T1000 (cell line): ENCODE data around the gene SMPD4.
A peak's percentile ranks its signal among the peaks of the same experiment; 100 is the strongest.
"Not testable (repeated sequence)": the region's sequence is repeated elsewhere in the genome, so short reads cannot be mapped to it uniquely, and the experiment has no call there.

Experiments used
- DNase-seq: peaks from one replicate; lab custom pipeline; 2025; ENCODE audit warnings: mixed read lengths; lab: John Stamatoyannopoulos, UW

SMPD4 gene

DNA sequence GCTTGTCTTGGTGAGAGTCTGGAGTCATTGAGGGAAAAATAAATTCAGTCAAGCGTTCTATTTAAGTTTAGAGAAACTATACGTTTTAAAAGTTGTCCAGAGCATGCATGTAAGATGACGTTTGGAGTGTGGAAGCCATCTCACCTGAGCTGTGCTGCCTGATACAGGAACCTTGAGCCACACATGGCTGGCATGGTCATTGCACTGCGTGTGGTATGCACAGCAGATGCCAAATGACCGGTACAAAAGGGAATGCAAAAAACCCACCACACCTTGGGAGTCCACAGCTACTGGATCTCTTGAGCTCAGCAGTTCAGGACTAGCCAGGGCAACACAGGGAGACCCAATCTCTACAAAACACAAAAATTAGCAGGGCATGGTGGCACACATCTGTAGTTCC, 5.0 kb upstream of the SMPD4 start:
- DNase-seq: no peak

- no peak for DNase-seq
These were observed 4.5 kb upstream of the SMPD4 start for GRCh38 chr2:130185896-130186295.

GRCh38 chr2:130185436-130185835, 4.0 kb upstream of the SMPD4 start:
- no peak for DNase-seq

DNA sequence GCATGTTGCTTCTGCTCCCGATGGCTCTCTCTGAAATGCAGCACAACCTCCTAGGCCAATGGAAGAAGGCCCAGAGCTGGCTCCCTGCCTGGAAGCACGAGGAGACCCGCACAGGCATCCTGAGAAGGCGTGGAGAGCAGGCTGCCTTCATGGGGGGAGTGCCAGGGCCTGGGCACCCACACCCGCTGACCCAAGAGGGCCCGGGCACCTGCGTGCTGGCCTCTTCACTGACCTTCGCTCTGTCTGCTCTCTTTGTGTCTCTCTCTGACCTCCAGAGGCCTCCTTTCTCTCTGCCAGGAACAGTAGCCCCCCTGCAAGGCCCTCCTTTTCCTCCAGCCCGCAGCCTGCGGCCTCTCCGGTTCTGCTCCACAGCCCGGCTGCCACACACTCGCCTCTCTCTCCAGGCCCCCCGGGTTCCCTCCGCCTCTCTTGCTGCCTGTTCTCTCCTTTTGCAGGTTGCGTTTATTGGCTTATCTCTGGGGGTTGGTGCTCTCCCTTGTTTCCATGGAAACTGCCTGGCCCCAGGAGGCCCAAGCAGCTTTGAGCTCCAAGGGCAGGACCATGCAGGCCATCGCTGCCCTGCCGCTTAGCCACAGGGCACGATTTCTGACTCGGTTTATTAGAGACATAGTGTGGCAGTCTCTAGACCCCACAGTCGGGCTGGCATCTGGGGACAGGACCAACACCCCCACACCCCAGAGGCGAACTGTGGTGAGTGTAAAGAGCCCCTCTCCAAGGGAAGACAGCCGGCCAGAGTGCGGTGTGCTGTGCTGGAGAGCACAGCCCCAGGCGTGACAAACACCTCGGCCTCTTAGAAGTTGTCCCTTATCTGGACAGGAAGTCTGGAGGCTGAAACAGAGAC, 2.3 kb upstream of the SMPD4 start:
- no peak for DNase-seq

GRCh38 chr2:130182826-130183511, 1.6 kb upstream of the SMPD4 start:
- not testable (repeated sequence) for DNase-seq

DNA sequence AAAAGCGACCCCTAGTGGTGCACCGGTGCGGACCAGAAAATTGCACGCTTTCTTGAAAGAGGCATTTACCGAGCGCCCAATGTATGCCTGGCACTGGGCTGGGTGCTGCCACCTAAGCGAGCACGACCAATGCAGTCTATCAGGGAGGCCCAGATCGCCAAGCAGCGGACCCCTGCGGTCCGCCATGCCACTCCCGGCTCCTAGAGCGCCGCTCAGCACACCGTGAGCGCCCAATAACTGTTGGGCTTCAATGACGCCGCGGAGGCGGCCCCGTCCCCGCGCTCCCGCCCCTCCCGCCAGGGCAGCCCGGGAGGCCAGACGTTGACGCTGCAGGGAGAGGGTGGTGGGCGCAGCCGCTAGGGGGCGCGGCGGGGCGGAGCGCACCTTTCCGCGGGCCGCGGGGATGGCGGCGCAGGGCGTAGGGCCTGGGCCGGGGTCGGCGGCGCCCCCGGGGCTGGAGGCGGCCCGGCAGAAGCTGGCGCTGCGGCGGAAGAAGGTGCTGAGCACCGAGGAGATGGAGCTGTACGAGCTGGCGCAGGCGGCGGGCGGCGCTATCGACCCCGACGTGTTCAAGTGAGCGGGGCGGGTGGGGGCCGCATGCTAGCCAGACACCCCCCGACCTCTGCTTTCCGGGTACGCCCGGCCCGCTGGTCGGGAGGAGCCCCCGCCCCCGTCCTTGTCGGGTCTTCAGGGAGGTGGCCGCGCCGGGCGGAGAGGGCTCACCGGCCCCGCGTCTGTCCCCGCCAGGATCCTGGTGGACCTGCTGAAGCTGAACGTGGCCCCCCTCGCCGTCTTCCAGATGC, 679 bp upstream of the SMPD4 start, which contains the start of gene MZT2B:
Gene MZT2B (plus strand): TSS at position 383 of the 803 bp plus-strand sequence. CDS start 21 bp downstream, at position 404.
- peak; percentile 79 for DNase-seq

DNA sequence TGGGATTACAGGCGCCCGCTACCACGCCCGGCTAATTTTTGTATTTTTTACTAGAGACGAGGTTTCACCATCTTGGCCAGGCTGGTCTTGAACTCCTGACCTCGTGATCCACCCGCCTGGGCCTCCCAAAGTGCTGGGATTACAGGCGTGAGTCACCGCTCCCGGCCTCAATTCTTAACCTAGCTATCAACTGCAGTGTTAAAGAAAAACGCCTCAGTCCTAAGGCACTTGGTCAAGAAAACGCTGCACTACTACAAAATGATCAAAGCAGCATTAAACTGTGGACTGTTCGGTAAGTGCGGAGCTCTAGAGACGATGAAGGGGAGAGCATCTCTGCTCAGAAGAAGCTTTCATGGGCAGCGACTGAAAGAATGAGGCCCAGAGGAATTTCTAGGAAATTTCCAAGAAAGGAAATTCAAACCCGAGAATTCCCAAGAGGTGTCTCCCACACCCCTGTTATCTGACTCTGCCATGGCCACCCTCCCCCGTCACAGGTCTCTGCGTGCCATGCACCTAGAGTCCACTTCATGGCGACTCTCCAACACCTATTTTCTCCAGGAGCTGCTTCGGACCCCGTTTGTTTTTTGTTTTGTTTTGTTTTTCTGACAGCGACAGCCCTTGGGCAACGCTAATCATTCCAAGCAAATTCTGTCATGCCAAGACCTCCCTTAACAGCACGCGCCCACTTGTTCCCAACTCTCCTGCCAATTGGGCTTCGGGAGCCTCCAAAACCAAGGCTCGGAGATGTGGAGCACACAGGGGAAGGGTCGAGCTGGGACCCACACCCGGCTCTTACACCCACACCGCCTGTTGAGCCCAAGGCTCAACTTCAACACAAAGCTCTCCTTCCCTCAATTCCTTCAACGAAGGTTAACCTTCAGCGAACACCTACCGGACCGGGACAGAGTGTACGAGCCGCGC, 738 bp downstream of the SMPD4 start:
- DNase-seq: not testable (repeated sequence)

DNA sequence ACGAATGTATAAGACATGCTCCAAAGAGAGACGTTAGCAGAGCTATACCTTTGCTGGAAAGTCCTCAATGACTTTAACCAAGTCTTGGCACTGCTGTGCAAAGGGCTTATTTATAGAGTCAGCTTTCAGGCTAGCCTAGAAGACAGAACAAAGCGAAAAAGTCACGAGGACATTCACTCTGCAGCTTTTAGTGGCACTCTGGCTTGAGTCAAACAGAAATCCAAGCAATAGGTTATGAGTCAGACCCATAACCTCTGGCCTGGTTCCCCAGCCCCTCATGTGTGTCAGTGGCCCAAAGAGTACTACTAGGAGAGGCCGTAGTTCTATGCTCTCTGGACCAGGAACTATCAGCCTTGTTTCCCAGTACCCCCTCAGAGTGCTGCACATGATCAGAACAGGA, 6.5 kb downstream of the SMPD4 start:
- DNase-seq: not testable (repeated sequence)

DNA sequence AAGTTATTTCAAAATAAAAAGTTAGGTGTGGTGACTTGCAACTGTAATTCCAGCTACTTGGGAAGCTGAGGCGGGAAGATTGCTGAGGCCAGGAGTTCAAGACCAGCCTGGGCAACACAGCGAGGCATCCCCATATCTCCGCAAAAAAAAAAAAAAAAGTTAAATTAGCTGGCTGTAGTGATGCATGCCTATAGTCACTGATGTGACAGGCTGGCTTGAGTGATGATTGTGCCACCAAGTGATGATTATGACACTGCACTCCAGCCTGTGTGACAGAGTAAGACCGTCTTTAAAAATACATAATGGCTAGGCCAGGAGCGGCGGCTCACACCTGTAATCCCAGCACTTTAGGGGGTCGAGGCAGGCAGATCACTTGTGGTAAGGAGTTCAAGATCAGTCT, 11.5 kb downstream of the SMPD4 start:
- DNase-seq: no peak

DNA sequence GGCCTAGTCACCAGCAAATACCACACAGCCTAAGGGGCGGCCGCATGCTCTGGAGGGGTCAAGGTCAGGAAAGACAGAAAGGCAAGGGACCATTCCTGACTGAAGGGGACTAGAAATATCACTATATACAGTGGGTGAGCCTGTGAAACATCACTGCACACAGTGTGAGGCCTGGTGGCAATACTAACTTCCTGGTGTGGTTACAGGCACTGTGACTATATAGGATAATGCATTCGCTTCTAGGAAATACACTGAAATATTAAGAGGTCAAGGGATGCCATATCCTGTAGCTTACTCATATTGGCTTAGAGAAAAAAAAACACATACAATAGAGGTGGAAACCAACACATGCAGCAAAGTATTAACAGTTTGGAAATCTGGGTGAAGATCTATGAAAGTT, 12.2 kb downstream of the SMPD4 start:
- DNase-seq: not testable (repeated sequence)

DNA sequence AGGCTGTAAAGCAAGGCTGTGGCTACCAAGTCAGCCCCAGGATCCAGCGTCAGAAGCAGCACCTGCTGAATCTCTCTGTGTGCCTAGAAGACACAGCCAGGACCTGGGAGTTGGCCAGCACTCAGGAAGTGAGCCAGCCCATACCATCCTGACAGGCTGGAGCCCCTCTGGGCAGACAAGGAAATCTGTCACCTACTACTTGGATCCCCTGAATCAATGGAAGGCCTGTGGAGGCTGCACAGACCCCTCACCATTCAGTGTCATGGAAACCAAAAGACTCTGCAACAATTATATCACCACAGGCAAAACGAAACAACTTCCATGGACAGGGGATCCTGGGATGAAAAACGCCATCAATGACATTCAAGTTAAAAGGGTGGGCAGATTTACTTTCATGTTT, 14.8 kb downstream of the SMPD4 start:
- not testable (repeated sequence) for DNase-seq

- DNase-seq: no peak
These were observed 15.9 kb downstream of the SMPD4 start for GRCh38 chr2:130165293-130166016.

DNA sequence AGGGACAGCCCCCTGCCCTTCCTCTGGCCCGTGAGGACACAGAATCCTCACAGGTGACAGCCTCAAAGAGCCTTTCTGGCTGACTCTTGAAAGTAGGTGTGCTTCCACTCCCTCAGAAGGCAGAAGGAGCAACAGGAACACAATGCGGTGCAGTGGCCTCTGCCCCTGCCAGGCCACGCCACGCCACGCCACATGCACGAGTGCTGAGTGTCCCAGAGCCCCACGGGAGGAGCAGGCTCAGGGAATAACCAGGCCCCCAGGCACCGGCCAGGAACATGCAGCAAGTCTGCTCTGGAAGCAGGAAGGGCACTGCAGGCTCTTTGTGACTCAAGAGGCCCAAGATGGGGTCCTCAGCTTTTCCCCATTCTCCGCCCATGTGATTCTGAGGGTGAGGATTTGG, 18.4 kb downstream of the SMPD4 start:
- DNase-seq: no peak

GRCh38 chr2:130162486-130162885, 18.9 kb downstream of the SMPD4 start:
- not testable (repeated sequence) for DNase-seq

GRCh38 chr2:130160838-130161705, 20.3 kb downstream of the SMPD4 start:
- DNase-seq: not testable (repeated sequence)

DNA sequence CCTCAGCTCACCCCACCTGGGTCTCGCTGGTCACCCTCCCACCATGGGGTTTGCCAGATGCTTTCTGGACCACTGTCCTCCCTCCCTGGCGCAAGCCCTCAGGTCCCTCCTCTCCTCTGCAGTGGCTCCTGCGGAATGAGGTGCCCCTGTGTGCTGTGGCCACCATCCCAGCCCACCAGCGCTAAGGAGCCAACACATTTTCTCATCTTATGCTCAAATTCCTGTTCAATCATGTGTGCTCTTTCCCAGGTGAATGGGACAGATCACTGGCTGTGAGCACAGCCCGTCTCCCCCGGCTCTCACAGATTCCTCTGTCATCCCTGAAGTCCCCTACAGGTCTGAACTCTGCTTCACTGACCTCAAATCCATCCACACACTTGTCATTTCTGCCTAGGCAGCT, 21.3 kb downstream of the SMPD4 start:
- no peak for DNase-seq

DNA sequence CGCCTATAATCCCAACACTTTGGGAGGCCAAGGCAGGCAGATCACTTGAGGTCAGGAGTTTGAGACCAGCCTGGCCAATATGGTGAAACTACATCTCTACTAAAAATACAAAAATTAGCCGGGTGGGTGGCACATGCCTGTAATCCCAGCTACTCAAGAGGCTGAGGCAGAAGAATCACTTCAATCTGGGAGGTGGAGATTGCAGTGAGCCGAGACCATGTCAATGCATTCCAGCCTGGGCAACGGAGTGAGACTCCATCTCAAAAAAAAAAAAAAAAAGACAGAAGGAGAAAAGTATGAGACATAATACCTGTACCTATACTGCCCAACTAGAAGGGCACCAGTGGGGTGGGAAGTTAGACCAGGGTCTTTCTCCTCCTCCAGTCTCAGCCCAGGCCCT, 22.0 kb downstream of the SMPD4 start:
- DNase-seq: not testable (repeated sequence)

DNA sequence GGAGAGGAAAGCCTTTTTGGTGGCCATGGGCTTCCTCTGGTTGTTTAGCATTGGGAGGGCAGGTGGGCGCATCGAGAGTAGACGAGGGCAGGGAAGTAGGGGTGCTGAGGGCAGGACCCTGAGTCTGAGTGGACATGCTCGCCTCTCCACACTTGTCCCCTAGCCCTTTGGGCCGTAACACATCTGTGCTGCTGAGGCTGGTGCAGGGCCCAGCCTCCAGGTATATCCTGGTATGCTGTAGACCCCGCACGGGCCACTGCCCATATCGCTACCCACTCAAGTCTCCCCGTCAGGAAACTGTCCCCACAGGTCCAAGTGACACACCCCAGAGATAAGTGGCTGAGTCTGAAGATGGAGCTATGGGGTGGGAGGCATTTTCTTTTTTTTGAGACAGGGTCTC, 22.8 kb downstream of the SMPD4 start:
- DNase-seq: no peak

DNA sequence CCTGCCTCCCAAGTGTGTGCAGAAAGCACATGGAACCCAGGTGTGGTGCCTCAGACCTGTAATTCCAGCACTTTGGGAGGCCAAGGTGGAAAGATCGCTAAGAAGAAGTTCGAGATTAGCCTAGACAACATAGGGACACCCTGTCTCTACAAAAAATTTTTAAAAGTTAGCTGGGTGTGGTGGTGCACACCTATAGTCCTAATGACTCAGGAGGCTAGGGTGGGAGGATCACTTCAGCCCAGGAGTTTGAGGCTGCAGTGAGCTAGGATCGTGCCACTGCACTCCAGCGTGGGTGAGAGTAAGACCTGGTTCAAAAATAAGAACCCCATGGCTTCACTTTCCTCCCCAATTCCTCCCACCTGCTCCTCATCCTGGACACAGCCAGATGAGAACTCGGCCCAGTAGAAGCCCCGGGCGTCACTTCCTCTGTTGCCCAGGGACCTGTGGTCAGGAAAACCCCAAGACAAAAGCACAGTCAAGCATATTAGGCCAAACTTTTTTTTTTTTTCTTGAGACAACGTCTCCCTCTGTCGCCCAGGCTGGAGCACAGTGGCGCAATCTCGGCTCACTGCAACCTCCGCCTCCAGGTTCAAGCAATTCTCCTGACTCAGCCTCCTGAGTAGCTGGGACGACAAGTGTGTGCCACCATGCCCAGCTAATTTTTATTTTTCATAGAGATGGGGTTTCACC, 23.4 kb downstream of the SMPD4 start:
- not testable (repeated sequence) for DNase-seq
